HG03066 (cell line): Measurements from ENCODE around the gene LAPTM5.

Source experiments
- ATAC-seq: cut with Tn5 transposase; IDR thresholded peaks from one replicate; pipeline ENCODE4 v1.9.1; 2021; ENCODE audit warnings: low read depth; ENCODE audit not compliant: unreplicated experiment

LAPTM5 gene

DNA sequence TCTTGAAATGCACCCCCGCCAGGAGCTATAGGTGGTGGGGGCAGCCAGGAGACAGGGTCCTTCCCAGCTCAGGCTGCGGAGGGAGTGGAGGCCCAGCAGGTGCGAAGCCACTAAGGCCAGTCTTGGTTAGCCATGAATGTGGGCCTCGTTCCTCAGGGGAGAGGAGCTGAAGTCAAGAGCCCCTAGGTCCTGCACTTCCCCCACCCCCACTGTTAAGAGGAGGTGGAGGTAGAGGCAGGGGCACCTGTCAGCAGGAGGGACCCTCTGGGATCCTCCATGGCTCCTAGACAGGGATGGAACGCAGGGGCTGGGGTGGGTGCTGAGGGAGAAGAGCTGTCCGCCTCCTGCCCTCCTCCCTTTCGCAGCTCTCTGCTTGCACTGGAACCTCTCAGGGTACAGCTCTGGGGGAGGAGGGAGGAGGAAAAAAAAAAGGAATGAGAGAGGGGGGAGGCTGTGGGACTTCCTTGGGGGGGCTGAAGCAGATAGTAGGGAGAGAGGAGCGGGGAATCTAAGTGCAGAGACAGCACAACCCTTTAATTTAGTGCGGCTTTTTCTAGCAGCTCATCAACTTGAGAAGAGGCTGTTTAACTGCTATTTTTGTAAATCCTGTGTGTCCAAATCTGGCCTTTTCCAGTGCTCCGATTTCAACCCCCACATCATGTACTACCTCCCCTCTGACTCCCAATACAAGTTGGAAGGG lies 71.2 kb downstream of the LAPTM5 start:
- no peak for ATAC-seq

- ATAC-seq = no peak
Observed at GRCh38 chr1:30685796-30686165, 71.8 kb downstream of the LAPTM5 start.

- no peak for ATAC-seq
Observed at GRCh38 chr1:30684881-30685795, 72.4 kb downstream of the LAPTM5 start.

DNA sequence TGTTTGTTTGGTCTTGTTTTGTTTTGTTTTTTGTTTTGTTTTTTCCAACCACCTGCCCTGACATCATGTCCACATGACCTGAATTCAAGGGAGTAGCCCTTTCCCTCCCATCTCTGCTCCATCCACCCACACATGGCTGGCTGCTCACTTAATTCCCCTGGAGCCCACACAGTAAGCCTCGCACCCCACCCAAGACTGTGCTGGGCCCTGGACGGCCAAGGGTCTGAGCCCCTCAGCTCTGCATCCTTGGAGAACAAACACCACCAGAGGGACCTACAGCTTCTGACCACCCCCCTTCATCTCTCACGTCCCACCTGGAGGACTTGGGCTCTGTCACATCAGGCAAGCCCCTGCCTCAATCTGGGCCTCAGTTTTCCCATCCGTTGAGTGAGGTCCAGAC lies 73.3 kb downstream of the LAPTM5 start:
- no peak for ATAC-seq

DNA sequence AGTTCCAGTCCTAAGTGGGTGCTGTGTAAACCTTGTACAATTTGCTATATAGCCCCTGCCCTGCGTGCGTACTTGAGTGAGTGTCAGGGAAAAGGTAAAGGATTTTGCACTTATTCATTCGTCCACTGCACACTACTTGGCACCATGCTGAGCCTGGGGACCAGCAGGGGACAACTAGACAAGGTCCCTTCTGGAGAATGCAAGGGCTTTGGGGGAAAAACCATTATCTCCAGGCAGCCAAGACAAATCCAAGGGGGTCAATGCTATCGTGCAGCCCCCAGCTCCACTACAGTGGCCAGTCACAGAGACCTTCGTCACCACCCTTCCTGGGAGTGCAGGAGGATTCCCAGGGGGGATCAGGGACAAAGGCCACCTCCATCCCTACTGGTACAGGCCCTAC lies 73.9 kb downstream of the LAPTM5 start:
- no peak for ATAC-seq
